ENCODE measurements around the gene ATP2C2. TPM values are rescaled to one million over a fixed set of nuclear protein-coding genes. Genes with fewer than 3 reads are reported as not detected.

Gene ATP2C2
- polyA plus RNA-seq, 1 of the 3 experiments (the other 2 are of a cell fraction) = 0.33 TPM

DNA sequence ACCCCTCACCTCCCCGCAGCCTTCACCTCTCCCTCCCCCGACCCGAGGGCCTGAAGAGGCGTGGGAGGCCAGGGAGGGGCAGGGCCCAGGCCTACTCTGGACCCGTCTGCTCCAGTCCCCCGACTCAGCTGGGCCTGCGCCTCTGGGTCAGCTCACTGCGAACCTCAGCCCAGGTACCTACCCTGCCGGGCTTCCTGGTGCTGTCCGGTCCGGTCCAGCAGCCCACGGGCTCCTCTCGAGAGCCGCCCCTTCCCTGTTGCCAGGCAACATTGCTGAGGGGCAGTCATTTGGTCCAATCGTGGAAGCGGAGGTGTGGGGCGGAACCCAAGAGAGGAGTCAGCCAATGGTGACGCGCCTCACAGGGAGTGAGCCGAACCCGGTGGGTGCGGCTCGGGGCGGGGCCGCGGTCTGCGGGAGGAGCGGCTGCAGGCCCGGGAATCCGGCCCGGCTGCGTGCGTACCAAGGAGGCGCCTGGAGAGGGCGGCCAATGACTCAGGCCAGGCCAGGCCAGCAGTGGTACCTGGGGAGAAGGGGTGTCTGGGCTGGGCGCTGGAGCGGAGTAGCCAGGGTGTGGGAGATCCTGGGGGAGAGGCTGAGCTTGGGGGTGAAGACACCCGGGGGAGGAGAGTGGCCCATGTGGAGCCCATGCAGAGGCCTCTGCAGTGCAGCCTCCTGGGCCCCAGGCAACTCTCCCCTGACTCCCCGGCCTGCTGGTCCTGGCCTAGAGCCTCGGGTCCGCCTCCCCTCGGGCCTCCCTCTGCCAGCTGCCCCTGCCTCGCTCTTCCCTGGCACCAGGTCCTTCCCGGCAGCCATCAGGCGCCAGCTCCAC, 136.3 kb downstream of the ATP2C2 start, which contains the start of gene MEAK7 (continued):
- no peak for TF ChIP-seq USF1 (IDR thresholded peaks at IDR 0.05; ENCODE audit: borderline replicate concordance, low read depth)
- peak; percentile 35; the same call in 1 of the 2 replicates for TF ChIP-seq TAF1 (IDR thresholded peaks at IDR 0.05; ENCODE audit: borderline replicate concordance, low read depth, low read length)
- TF ChIP-seq CHD2 (IDR thresholded peaks at IDR 0.05; ENCODE audit: low read length, partially characterized antibody) = peak; percentile 58
- TF ChIP-seq, protein P1, sequence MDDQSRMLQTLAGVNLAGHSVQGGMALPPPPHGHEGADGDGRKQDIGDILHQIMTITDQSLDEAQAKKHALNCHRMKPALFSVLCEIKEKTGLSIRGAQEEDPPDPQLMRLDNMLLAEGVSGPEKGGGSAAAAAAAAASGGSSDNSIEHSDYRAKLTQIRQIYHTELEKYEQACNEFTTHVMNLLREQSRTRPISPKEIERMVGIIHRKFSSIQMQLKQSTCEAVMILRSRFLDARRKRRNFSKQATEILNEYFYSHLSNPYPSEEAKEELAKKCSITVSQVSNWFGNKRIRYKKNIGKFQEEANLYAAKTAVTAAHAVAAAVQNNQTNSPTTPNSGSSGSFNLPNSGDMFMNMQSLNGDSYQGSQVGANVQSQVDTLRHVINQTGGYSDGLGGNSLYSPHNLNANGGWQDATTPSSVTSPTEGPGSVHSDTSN (IDR thresholded peaks at IDR 0.05) = peak; percentile 100
- TF ChIP-seq FOXJ3 (CRISPR knock-in tag; IDR thresholded peaks at IDR 0.05) = no peak
- no peak for TF ChIP-seq EZH2phosphoT487 (IDR thresholded peaks at IDR 0.05; ENCODE audit: borderline replicate concordance, low read depth)
- 0 out of 2 replicates have a peak, but pooled peaks have one; percentile 18 for TF ChIP-seq RFX5 (IDR thresholded peaks at IDR 0.05; ENCODE audit: low read length)
- no peak for TF ChIP-seq EP300 (IDR thresholded peaks at IDR 0.05; ENCODE audit: borderline replicate concordance in 1 of 2, low read depth in 1 of 2, low read length in 1 of 2)
- peak; percentile 72 for TF ChIP-seq POLR2AphosphoS5 (IDR thresholded peaks at IDR 0.05; ENCODE audit: low read depth, low read length)
- no peak for TF ChIP-seq RCOR1 (IDR thresholded peaks at IDR 0.05; ENCODE audit: low read length)

DNA sequence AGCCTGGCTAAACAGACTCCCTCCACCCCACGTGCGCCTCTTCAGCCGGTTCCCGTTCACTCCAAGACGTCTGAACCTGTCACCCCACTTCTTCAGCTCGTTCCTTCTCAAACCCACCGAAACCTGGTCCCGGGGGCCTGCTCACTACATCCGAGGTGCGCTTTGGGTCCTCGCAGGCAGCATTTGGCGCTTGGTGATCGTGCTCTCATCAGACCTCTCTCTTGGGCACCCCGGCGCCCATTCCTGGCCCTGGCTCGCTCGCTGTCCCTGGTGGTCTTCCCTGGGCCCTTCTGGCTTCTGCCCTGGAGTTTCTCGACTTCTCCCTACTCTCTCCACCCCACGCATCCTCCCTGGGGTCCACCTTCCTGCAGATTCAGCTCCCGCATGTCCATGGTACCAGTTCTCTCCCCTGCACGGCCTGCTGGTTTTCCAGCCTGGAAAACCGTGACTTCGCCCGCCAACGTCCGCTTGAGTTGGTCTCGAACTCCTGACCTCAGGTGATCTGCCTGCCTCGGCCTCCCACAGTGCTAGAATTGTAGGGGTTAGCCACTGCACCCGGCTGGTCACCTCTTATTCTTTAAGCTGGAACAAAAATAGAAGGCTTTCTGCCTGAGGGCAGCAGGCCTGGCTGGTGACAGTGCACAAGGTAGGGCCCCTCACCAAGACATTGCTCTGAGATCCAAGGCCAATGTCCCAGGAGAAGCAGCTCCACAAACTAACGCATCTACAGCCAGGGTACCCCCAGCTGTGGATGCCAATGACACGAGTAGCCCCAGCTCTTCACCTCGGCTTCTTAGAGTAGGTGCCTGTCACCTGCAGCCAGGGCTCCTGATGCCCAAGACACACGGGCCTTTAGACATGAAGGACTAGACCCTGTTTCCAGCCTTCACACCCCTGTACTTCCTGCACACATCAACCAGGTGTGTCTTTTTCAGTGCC, 137.2 kb downstream of the ATP2C2 start:
- no peak for DNase-seq
- 82% methylated on average over 28 of the region's 33 CpGs for WGBS (ENCODE audit: low lambda C conversion rate)
- Histone ChIP-seq H4K20me1 (ENCODE audit: insufficient read depth) (no peaks in the 10 kb centered on the region), H3F3A (replicated peaks; ENCODE audit: insufficient read depth) (no peaks in the 10 kb centered on the region), H3K4me3 (ENCODE audit: low read depth in 2 of 2, low read length in 1 of 2) (peak overlapping the region; percentile 73 to 93), H3K36me3 (replicated peaks in 1 of 2; ENCODE audit: control insufficient read depth in 1 of 2, insufficient read depth in 2 of 2, low read length in 1 of 2) (no peaks in the 10 kb centered on the region), H3K79me2 (ENCODE audit: insufficient read depth) (peaks cover 34% of the 10 kb centered on the region; the same call in 1 of the 2 replicates), H3K9ac (peak overlapping the region; percentile 84), H3K4me2 (peak overlapping the region; percentile 91), H3K9me2 (no peaks in the 10 kb centered on the region), H2AFZ (ENCODE audit: low read depth) (peak overlapping the region; percentile 58; the same call in 1 of the 2 replicates), H3K4me1 (ENCODE audit: control insufficient read depth in 1 of 2, insufficient read depth in 2 of 2, low read depth in 1 of 2, low read length in 1 of 2) (peaks cover 14 to 18% of the 10 kb centered on the region in 2 experiments; a peak in 3 of 4 replicates), H3K27ac (ENCODE audit: low read depth in 2 of 2, low read length in 1 of 2) (peak overlapping the region; percentile 67 to 82), H3K27me3 (ENCODE audit: insufficient read depth) (no peaks in the 10 kb centered on the region), H3K9me3 (no peaks in the 10 kb centered on the region)
- POLR2A ChIA-PET = interaction anchor here (1.1 kb wide), 1 partner anchor 11 kb away, joined by 3 read pairs; no protein-coding TSS in a partner anchor
- CTCF ChIA-PET = interaction anchor here (0.9 to 5.4 kb wide), 27 partner anchors 9 to 465 kb away, joined by 3 to 44 read pairs (median 4); no protein-coding TSS in a partner anchor
- TF ChIP-seq, protein P2, sequence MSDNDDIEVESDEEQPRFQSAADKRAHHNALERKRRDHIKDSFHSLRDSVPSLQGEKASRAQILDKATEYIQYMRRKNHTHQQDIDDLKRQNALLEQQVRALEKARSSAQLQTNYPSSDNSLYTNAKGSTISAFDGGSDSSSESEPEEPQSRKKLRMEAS (IDR thresholded peaks at IDR 0.05; ENCODE audit: low read depth) = no peak
- TF ChIP-seq NRF1 (IDR thresholded peaks at IDR 0.05; ENCODE audit: low read depth, low read length) (no peak), GATA2 (CRISPR knock-in tag; IDR thresholded peaks at IDR 0.05) (no peak), RFX5 (IDR thresholded peaks at IDR 0.05; ENCODE audit: low read length) (no peak), RAD21 (IDR thresholded peaks at IDR 0.05; ENCODE audit: low read length) (no peak), NFIC (IDR thresholded peaks at IDR 0.05; ENCODE audit: borderline replicate concordance) (no peak), YY1 (IDR thresholded peaks at IDR 0.05; ENCODE audit: low read depth) (no peak), TCF12 (IDR thresholded peaks at IDR 0.05) (no peak), TEAD4 (IDR thresholded peaks at IDR 0.05; ENCODE audit: borderline replicate concordance, insufficient read depth) (no peak), RXRA (IDR thresholded peaks at IDR 0.05; ENCODE audit: borderline replicate concordance, low read depth) (no peak), USF1 (IDR thresholded peaks at IDR 0.05; ENCODE audit: borderline replicate concordance, low read depth) (no peak), TAF1 (IDR thresholded peaks at IDR 0.05; ENCODE audit: borderline replicate concordance, low read depth, low read length) (no peak)
- TF ChIP-seq, protein P3, sequence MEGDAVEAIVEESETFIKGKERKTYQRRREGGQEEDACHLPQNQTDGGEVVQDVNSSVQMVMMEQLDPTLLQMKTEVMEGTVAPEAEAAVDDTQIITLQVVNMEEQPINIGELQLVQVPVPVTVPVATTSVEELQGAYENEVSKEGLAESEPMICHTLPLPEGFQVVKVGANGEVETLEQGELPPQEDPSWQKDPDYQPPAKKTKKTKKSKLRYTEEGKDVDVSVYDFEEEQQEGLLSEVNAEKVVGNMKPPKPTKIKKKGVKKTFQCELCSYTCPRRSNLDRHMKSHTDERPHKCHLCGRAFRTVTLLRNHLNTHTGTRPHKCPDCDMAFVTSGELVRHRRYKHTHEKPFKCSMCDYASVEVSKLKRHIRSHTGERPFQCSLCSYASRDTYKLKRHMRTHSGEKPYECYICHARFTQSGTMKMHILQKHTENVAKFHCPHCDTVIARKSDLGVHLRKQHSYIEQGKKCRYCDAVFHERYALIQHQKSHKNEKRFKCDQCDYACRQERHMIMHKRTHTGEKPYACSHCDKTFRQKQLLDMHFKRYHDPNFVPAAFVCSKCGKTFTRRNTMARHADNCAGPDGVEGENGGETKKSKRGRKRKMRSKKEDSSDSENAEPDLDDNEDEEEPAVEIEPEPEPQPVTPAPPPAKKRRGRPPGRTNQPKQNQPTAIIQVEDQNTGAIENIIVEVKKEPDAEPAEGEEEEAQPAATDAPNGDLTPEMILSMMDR (IDR thresholded peaks at IDR 0.05) = no peak

Measured in SK-N-SH (cell line).